H1 (cell line): ENCODE results near the gene DCTD. TPM values are rescaled to one million over a fixed set of nuclear protein-coding genes. Genes with fewer than 3 reads are reported as not detected.

Experiments
- CTBP2 ChIP-seq: IDR thresholded peaks from 2 replicates; pipeline ENCODE4 v1.7.0; 2011; ENCODE audit warnings: borderline replicate concordance, mild to moderate bottlenecking, moderate library complexity, mixed read lengths, low read length; ENCODE audit not compliant: insufficient read depth, insufficient read length
- RNF2 ChIP-seq: fragments of 200-900, 300-1000 bp; sonication (generic); IDR thresholded peaks from 2 replicates; pipeline ENCODE4 v1.7.1; 2016; ENCODE audit warnings: borderline replicate concordance, low read depth, mild to moderate bottlenecking, antibody characterized with exemption, low read length; ENCODE audit not compliant: poor library complexity, severe bottlenecking; ENCODE audit errors: missing control alignments
- TCF12 ChIP-seq: IDR thresholded peaks from 2 replicates; pipeline ENCODE4 v1.6.1; 2011; ENCODE audit warnings: low read depth, mild to moderate bottlenecking, low read length
- polyA plus RNA-seq, 7 experiments: library from polyadenylated mRNA; depleted of rRNA in 3 of 7; stranded (reverse) in 5 of 7; unstranded in 2 of 7; fragments of >200 nt in 5 of 7; fragments of 200-250 nt in 2 of 7; gene quantifications; 1 replicate in 5 of 7; 2 replicates in 1 of 7; 4 replicates in 1 of 7; pipeline versions ENCODE4 v1.2.1 to v1.2.3, GENCODE V29; 2011 to 2013; ENCODE audit warnings: missing spikeins in 2 of 7, mixed read lengths in 2 of 7
- total RNA-seq: library from RNA; stranded (reverse); fragmentation: NEBNext Ultra II Directional; extraction: Animal tissue kit (Norgen Biotek cat#: 25700); gene quantifications from 2 replicates; pipeline ENCODE4 v1.2.1, GENCODE V29; 2021

The DCTD gene
- total and polyA plus RNA-seq, 2 of the 8 experiments (the other 6 are each of a cell fraction or from before 2014, with no cell fraction given): 60.2 to 69.5 TPM

DNA sequence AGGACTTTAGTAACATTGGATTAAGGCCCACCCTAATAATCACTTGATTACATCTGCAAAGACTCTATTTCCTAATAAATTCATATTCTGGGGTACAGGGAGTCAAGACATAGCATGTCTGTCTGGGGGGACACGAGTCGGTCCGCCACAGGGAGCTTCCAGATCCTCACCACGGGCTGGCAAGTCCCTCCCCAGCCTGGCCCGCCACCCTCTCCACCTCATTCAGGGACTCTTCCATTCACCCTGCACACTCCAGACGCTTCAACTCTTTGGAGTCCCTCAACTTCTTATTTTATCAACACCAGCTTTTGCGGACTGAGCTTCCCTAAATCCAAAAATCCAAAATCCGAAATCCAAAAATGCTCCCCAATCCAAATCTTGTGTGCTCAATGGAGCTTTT lies 71.2 kb downstream of the DCTD start (continued):
- TF ChIP-seq CTBP2 (no peak), TCF12 (no peak), RNF2 (no peak)
